DMS114 treated with DMSO at 0.1 percent for 48 hours (cell line): ENCODE data around the gene ANKDD1B.
"Not testable (repeated sequence)": the region's sequence is repeated elsewhere in the genome, so short reads cannot be mapped to it uniquely, and the experiment has no call there.

Source experiments
- DNase-seq: peaks from one replicate; lab custom pipeline; 2025; ENCODE audit not compliant: unreplicated experiment; lab: John Stamatoyannopoulos, UW

ANKDD1B gene

GRCh38 chr5:75695472-75696351 is 84.5 kb downstream of the ANKDD1B start:
- DNase-seq = not testable (repeated sequence)

- no peak for DNase-seq
Observed at GRCh38 chr5:75701856-75702255, 90.6 kb downstream of the ANKDD1B start.

- DNase-seq = no peak
Observed at GRCh38 chr5:75706016-75706415, 94.8 kb downstream of the ANKDD1B start.

GRCh38 chr5:75706775-75707174 is 95.5 kb downstream of the ANKDD1B start:
- no peak for DNase-seq

GRCh38 chr5:75707911-75708509 is 96.8 kb downstream of the ANKDD1B start:
- no peak for DNase-seq

GRCh38 chr5:75710637-75711036 is 99.4 kb downstream of the ANKDD1B start:
- no peak for DNase-seq

- no peak for DNase-seq
Observed at GRCh38 chr5:75711151-75711550, 99.9 kb downstream of the ANKDD1B start.

GRCh38 chr5:75712091-75712490 is 100.8 kb downstream of the ANKDD1B start:
- no peak for DNase-seq

GRCh38 chr5:75716715-75717081 is 105.4 kb downstream of the ANKDD1B start:
- DNase-seq = no peak

GRCh38 chr5:75717082-75717922 is 106.0 kb downstream of the ANKDD1B start, which contains the start of gene POC5:
Gene POC5, minus strand, starts transcription at chr5:75717437. Its CDS starts 4,500 bp downstream, at chr5:75712937.
- peak; percentile 97 for DNase-seq

GRCh38 chr5:75720882-75721281 is 109.6 kb downstream of the ANKDD1B start:
- no peak for DNase-seq
